ENCODE data around the gene FOXA1.
"Not testable (repeated sequence)": the region's sequence is repeated elsewhere in the genome, so short reads cannot be mapped to it uniquely, and the experiment has no call there.

The FOXA1 gene

DNA sequence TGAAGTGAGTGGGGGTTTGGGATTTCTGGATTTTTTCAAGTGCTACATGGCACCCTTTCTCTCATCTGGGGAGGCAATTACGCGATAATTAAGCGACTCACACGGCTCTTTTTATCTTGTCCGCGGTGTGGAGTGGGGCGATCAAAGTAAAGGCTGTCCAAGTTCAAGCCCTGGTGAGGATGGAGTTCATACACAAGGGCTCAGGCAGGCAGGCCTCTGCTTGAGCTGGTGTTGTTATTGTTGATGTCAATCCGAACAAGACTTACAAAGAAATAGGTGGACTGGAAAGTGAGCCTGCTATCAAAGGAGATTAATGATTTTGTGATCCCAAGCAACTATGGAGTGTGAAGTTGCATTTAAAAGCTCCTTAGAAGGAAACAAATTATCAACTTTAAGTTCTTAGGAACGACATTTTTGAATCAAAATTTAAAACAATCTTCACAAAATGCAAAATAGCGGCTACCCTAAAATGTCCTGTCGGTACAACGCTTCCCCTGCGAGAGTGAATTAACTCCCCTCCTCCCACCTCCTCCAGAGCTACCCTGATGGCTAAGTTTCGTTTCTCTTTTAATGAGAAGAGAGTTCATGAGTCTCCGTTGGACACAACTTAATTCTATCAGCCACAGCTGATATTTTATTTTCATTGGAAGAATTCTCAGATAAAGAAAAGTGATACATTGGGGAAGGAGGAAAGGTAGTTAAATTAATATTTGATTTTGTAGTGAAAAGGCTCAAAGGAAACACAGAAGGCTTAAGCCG is 5.9 kb downstream of the FOXA1 start:
- no peak for DNase-seq

- DNase-seq, result no peak
Observed at GRCh38 chr14:37588667-37588955, 6.4 kb downstream of the FOXA1 start.

- no peak for DNase-seq
Observed at GRCh38 chr14:37587881-37588666, 7.0 kb downstream of the FOXA1 start.

GRCh38 chr14:37587131-37587803 is 7.8 kb downstream of the FOXA1 start:
- no peak for DNase-seq

DNA sequence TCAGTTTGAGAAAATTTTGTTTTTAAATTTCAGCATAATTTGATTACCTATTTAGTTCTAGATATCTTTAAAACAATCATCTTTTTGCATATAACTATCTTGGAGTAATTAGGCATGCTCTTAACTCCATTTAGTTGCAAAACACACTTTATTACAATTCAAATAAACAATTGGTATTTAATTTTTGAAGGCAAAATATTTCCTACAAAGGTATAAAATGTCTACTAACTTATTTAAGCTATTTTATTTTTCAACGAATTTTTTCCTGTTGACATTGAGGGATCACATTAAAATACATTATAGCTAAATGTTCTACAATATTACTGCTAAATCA is 8.3 kb downstream of the FOXA1 start:
- DNase-seq, result no peak

DNA sequence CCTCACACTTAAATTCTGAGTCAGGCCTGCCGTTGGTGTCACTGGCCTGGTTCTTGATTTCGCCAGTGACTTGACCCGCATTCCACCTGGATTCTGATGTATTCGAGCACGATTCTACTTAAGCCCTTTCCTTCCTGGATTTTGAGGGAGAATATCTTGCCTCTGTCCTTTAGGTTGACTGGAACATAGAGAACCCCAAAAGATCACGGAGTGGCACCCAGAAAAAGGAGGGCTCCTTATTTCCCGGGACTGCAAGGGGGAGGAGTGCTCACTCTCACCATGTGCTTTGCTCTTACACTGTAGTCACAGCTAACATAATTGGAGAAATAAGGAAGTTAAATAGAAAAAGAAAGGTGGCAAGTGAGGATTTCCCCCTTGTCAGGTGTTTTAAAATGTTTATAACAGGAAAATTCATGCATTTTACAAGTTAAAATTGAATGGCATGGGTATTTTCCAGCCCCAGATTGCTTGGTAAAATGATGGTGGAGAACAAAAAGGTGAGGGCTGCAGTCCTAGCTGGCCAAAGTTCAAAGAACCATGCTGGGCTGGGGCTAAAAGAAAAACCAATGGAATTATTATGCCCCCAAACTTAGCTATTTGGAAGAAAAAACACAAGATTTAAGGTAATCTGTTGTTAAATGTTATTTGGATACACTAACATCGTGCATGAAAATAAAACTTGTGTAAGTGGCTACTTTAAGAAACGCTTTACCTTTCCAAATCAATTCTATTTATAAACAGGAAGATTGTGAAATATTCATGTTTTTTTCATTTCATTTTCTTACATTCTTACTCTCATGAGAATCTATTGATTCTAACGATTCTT is 8.9 kb downstream of the FOXA1 start:
- no peak for DNase-seq

DNA sequence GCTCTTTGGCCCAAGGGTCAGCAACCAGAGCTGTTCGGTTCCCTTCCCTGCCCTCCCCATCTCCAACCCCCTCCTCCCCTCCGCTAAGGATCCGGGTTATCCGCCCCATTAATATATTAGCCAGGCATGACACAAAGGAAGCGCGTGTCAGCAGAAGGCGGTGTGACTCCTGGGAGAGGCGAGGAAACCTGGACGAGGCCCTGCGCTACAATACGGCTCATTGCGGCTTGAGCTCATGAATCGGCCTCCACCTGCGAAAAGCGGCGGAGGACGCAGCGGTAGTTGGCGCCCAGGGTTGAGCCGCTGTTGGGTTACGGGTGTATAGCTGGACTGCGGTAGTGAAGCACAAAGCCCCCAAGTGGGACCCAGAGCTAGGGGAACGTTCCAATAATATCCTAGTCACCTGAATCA is 9.9 kb downstream of the FOXA1 start:
- DNase-seq, result no peak

DNA sequence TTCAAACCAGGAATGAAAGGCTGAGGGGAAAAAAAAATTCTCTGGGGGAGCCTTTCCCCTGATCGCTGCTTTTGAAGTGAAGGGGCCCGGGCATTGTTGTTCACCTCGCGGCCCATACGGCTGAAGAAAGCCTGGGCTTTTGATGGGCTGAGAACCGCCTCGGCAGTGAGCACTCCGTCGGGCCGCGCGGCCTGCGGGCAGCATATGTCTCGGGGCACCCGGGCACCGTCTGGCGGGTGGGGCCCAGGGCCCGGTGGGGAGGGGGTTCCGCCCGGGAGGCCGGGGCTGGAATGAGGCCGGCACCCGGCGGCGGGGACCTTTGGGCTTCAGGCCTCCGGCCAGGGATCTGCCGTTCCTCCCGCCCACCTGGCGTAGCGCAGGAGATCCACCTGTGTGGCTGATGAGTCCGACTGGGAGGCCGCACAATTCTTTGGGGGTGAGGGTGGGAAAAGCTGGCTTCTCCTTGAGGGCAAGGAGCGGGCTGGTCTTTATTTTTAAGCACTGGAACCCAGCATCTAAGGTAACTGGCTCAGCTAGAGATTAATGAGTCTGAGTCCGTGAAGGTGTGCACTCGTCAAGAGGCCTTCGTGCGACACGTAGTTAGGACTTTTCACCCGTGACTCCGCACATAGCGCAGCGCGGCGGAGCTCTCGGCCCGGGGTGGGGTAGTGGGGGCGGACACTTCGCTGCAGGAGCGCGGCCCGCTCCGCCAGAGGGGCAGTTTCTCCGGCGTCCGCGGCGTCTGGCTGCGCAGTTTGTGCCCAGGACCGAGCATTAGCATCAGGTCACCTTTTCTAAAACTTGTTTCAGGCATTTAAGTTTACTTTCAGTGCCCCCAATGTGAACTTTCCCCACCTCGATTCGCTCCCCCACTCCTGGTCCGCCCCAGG is 10.6 kb downstream of the FOXA1 start:
- DNase-seq, result no peak

GRCh38 chr14:37583358-37584210 is 11.5 kb downstream of the FOXA1 start:
- DNase-seq, result no peak

- DNase-seq, result no peak
Observed at GRCh38 chr14:37580146-37580545, 14.9 kb downstream of the FOXA1 start.

DNA sequence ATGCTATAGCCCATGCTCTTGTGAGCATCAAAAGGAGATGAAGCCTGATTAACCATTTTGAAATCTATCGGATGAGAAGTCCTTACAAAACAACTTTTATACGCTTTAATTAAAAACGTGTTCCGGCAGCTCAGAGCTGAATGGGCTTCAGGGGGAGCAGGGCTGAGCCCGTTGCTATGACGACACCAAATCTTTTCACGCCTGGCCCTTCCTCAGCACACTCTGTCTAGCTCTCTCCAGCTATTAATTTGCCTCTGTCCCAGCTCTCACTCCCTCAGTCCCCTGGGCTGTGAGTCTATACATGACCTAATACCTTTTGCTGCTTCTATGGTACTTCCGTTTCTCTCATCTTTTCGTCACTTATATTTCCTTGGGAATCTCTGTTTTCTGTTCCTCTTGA is 15.8 kb downstream of the FOXA1 start:
- no peak for DNase-seq

DNA sequence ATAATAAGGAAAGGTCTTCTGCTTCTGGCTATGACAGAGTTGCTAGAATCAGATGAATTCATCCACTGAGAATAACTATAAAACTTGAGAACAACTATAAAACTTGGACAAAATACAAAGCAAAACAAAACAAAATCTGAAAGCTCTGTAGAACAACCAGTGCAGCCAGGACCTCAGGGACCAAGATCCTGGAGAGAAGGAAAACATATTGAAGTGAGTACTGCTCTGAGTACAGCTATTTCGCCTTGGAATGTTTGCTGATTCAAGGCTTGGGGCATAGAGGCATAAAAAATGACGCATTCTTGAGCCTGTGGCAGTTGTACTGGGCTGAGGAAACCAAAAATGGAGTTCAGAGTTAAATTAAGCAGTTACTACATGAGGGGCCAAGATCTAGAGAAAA is 21.7 kb downstream of the FOXA1 start:
- DNase-seq, result no peak

- DNase-seq, result no peak
Observed at GRCh38 chr14:37571391-37571790, 23.7 kb downstream of the FOXA1 start.

GRCh38 chr14:37569729-37570128 is 25.3 kb downstream of the FOXA1 start:
- DNase-seq, result no peak

DNA sequence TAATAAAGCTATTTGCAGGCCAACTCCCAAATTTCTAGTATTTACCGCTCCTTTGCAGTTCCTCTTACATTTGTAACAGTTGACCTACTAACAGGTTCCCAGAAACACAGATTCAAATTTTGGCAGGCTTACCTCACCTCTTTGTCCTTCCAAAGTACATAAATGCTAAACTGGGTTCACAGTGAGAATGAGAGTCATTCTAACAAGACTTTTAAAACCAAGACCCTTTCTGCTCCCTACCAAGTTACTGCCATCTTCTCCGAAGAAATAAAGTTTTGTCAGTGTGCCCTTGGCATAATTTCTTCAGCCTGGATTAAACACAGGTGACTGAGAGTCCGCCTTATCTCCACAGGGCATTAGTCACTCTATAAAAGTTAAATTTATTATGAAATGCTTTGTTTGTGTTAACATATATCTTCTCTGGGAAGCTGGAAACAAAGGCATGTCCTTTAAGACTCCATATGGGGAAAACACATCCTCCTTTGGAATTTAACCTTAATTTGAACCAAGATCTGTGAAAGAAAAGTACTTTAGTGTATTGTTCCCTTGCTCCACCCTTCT is 28.2 kb downstream of the FOXA1 start:
- DNase-seq, result no peak

DNA sequence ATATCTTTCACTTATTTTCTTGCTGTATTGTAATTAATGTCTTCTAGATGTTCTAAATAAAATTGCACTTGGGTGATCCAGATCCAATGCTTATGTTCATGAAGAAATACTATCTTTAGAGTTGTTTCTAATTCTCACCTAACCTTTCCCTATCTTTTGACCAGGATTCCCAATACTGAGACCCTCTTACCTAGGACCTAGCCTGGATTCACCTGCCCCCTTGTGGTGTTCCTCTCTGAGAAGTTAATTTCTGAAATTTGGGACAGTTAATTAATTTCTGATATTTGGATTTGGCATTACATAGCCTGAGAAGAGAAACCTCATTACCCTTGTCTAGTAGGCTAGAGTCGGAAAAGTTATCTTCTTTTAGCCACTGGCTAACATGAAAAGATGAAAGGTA is 29.5 kb downstream of the FOXA1 start:
- no peak for DNase-seq

- no peak for DNase-seq
Observed at GRCh38 chr14:37563189-37563588, 31.9 kb downstream of the FOXA1 start.

- no peak for DNase-seq
Observed at GRCh38 chr14:37559386-37559785, 35.7 kb downstream of the FOXA1 start.

DNA sequence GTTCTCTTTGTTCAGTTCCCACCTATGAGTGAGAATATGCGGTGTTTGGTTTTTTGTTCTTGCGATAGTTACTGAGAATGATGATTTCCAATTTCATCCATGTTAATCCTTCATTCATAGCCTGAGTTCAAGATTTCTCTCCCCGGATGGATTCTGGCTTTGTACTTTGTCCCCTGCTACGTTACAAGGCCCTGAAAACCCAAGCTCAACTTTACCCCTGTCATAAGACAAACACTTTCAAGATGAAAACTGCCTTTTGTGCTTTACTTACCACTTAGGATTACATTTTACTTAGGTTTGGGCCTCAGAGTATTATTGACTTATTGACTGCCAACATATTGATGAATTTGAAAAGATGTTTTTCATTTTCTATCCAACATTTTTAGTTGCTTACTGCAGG is 36.3 kb downstream of the FOXA1 start:
- no peak for DNase-seq

- DNase-seq, result not testable (repeated sequence)
Observed at GRCh38 chr14:37555596-37555995, 39.5 kb downstream of the FOXA1 start.
